NB4 (cell line): ENCODE results near the gene ADNP.

Experiments
- CTCF ChIP-seq: IDR thresholded peaks from one replicate; pipeline ENCODE4 v1.5.1; 2012; ENCODE audit warnings: low read depth, low read length
- MAX ChIP-seq: IDR thresholded peaks from 2 replicates; pipeline ENCODE4 v1.6.1; 2011; ENCODE audit warnings: low read depth, low read length
- POLR2A ChIP-seq: IDR thresholded peaks from 2 replicates; pipeline ENCODE4 v1.6.1; 2011; ENCODE audit warnings: mild to moderate bottlenecking; ENCODE audit not compliant: insufficient read length; ENCODE audit errors: extremely low read depth

- TF ChIP-seq CTCF (no peak), POLR2A (no peak), MAX (no peak)
Observed at GRCh38 chr20:50885781-50886180, 45.5 kb downstream of the ADNP start.
